ENCODE data around the gene RBKS.

RBKS gene

DNA sequence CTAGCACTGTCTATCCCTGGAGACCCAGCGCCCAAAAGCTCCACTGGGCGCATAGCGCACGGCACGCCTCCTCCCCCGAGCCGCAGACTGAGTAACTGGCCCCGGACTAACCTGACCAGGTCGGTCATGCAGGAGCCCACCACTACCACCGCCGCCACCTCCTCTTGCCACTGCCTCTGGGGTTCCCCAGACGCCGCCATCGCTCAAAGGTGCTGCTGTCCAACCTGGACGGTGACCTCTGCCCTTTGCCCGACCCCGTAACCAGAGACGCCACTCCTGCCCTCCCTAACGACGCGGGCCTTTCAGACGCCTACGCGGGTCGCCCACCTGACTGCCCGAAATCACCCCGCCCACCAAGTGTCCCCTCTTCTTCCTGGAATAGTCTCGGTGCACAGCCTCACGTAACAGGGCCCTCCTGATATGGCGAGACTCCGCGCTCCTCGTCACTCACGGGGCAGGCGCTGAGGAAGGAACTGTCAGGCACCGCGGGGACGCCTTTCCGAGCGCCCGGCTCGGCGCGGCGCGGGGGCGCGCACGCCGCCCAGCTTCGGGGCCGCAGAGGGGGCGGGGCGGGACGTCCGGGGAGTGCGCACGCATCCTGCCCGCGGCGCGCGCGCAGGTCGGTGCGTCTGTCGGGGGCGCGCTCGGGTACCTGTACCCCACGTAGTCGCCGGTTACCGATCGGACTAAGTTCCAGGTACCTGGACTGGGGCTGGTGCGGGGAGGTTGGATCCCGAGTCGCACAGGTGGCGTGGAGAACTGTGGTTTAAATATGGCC is at the start of gene RBKS, which contains the start of gene BABAM2:
RBKS (minus strand) TSS at position 242 of the 778 bp plus-strand sequence; CDS start at position 200, 42 bp downstream.
BABAM2 (plus strand) TSS at position 584 of the 778 bp plus-strand sequence. CDS start 3,828 bp downstream, outside the sequence.
- DNase-seq, result peak; percentile 81

DNA sequence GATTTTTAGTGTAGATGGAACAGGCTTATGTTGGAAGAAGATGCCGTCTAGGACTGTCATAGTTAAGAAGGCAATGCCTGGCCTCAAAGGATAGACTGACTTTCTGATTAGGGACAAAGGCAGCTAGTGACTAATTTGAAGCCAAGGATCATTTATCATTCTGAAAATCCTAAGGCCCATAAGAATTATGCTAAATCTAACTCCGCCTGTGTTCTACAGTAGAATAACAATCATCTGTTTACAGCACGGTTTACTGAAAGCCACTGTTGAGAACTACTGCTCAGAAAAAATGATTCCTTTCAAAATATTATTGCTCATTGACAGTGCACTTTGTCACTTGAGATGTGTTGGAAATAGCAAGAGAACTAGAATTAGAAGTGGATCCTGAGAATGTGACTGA is 44.8 kb upstream of the RBKS start:
- no peak for DNase-seq

DNA sequence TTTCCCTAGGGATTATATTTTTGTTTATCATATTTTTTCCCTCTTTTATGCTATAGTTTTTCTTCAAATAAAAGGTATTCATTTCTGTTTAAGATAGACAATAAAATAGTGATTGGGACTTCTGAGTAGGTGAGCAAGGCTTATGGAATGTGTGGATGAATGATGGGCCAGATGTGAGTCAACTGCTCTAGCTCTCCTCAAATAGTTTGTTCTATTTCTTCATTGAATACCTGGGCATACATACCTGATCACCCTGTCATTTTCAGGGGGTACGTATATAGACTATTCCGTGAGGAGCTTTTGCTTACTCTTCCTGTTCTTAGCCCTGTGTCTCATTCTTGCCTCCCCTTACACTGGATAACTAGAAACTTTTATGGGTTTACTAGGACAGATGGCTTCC is 42.2 kb upstream of the RBKS start:
- no peak for DNase-seq

DNA sequence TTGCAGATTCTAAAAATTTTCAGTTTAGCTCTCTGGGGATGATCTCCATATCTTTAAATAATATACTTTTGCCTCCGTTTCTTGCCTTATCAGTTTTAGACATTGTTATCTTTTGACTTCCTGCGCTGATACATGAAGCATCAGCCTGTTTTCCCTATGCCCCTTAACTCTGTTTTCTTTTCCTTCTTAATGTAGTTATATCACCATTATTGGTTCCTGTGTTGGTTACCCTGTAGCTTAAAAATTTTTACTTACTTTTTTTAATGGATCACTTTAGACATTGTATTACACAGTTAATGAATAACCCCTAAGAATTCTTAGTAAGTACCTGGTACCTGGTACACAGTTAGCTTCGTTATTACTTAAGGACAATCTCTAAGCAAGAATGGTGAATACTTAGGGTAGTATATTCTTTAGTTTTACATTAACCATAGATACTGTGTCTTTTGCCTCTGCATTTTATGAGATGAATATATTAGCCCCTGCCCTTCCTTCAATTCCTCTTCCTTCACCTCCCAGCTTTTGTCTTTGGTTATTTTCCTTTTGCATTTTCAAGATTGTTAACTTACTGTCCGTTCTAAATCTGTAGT is 41.3 kb upstream of the RBKS start:
- DNase-seq, result no peak

DNA sequence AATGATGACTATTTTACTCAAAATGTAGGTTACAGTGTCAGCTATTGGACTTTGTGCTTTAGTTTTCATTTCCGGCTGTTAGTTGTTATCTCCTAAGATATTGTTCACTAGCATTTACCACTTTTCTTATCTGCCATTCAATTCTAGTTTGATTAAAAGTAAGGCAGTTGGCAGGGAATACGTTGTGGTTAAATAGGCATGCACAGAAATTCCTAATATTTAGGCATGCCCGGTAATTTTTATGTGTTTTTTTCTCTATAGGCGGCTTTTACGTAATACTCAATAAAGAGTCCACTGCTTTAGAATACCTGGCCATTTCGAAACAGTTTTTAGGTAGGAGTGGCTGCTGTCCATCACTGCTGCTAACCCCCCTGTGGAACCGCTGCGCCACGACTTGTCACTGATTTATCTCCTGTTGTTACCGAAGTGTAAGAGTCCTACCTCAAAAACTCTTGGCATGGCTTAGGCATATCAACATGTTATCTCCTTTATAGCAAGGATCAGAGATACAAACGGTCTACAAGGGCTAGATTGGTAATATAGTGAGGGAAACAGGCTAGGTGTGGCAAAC is 39.8 kb upstream of the RBKS start:
- no peak for DNase-seq

DNA sequence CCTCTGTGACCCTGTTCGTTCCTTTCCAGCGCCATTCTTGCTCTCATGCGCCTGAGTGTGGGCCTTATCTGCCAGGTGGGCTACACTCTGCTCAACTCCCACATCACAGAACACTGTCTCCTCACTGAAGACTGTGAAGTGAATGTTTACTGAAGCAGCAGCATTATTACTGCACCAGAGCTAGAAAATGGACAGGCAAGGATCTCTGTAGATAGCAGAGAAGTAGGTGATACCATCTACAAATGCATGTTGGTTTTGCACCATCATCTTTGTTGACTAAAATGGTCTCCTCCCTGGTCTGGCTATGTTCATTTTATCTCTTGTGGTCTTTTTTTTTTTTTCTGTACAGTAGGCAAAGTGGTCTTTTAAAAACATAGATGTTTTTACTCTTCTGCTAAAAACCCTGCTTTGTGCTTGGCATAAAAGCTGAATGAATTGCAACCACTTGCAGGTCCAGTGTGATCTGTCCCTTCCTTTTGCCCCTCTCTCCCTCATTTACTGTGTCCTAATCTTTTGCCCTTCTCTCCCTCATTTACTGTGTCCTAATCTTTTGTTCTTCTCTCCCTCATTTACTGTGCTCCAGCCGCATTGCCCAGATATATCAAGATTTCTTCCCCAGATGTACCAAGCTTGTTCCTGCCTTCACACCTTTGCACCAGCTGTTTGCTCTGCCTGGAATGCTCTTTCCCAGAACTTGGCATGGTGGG is 35.7 kb upstream of the RBKS start:
- DNase-seq, result no peak

DNA sequence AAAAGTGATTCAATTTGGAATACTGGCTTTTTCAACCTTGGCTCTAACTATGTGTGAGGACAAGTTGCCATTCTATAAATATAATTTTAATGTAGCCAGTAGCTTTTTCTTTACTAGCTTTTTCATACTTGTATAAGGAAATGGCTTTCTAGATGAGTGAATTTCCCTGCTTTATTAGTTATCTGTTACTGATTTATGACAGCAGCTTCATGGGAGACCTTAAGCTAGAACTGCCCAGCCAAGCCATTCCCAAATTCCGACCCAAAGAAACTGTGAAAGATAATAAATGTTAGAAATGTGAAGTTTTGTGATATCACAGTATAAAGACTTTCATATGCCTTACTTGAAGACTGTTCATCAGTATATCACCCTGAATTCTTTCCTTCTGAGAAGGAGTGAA is 32.7 kb upstream of the RBKS start:
- DNase-seq, result no peak

DNA sequence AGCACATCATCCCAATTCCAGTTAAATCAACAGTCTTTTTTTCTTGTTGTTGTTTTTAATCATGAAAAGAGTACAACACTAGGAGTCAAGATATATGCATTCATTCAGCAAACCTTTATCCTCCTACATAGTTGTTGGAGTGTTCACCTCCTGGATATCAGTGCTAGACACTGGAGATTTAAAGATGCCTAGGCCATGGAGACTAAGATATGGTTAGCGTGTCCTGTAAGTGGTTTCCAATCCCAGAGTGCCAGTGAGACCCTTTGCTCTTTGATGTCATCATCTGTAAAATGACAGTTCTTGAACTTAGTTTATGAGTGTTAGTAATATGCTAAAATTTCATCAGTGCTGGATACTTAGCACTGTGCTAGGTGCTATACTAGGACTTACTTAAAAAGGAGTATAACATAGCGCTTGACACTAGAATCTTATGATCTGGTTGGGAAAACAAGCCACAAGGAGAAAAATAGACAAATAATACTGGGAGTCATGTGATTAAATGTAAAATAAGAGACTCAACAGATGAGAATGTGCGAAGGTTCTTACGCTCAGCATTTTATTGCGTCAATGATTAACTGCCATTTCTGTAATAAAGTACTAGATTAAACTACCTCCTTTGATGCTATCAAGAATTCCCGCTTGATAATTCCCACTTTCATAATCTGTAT is 31.8 kb upstream of the RBKS start:
- DNase-seq, result no peak

DNA sequence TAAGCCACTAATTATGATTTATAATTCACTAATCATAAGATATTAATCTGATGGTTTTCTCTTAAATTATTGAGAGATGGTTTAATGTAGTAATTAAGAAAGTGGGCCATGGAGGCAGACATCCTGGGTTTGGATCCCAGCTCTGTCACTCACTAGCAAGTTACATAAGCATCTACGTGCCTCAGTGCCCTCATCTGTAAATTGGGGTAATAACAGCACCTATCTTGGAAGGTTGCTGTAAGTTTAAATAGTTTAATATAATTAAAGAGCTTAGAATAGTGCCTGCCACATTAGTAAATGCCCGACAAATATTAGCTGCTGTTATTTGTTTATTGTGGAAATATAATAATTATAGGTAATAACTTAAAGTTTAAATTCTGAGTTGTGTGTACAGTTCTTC is 31.2 kb upstream of the RBKS start:
- DNase-seq, result no peak

DNA sequence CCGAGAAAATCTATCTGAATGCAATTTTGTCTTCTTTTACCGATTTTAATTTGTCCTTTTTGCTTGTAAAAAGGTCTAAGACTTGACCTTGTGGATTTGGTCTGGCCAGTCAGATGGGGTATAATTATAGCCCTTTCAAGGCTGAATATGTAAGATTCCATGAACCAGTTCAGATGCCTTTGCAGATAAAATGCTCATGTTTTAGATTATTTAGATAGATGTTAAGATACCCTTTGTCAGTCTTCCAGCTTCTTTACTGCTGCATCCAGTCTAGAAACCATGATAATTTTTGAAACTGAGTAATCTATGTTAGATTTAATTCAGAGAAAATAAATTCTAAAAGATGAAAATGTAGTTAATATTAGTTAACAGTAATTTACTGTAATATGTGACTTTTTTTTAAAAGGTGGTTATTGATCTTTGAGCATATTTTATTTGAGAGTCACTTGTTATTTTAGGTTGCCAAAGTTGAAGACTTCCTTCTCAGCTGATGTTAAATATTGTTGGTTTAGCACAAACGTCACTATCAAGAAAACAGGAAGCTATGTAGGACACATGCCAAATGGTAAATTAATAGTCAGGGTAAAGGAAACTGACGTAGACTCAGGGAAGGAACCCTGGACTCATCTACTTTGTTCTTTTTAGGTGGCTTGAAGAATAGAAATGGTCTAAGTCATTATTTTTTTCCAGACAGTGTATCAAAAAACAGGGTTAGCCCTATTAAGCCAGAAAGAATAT is 30.1 kb upstream of the RBKS start:
- no peak for DNase-seq

DNA sequence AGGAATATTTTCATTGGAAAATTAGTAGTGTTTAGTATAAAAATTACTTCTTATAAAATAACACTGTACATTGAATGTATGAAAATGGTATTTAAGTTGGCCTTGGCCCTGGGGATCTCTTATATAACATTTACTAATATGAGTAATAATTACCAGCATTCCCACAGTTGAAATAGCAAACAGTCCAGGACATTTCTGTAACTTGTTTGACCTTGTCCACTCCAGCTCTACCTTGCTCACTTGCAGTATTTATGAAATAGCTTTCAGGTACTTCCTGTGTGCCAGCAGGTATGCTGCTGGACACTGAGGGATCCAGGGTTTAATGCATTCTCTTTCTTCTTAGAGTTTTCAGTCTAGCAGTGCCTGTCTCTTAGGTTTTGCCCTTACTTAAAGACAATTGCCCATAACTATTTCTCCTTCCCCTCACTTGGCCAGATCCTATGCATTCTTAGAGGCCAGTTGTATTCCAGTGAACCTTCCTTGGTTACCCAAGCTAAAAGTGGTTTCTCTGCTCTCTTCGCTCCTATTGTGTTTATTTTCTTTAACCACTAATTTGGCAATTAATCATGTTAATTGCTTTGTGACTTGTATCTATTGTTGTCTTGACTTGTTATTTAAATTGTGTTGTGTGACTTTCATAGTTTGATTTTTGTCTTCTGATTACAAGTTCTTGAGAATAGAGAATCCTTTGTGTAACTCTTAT is 26.3 kb upstream of the RBKS start:
- no peak for DNase-seq

DNA sequence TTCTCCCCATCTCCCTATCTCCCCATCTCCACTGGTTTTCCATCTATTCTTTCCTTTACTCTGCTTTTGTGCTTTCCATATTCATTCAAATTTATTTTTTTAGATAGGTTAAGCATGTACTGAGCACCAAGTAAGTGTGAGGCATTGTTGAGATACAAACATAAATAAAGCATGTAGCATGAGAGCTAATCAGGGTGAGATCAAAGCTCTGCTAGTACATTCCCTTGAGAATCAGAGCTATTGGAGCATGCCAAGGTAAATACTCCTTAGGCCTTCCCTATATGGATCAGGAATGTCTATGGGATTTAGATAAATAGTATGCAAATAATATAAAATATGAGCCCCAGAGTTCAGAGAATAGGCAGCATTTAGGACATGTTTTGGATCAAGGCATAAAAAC is 25.7 kb upstream of the RBKS start:
- no peak for DNase-seq

DNA sequence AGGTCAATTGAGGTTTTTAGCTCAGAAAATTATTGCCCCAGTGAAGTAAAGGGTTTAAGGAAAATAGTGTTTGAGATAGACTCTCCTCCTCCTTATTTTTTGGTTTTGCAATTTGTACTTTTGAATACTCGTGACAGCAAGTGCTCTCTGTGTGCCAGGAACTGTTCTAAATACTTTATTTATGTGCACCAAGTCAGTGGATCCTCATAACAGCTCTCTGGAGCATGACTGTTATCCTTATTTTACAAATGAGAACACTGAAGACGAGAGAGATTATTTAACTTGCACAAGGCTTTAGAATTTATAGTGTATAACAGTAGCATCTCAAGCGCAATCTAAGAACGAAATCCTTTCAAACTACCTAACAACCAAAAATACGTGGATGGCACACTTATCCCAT is 25.0 kb upstream of the RBKS start:
- DNase-seq, result no peak

DNA sequence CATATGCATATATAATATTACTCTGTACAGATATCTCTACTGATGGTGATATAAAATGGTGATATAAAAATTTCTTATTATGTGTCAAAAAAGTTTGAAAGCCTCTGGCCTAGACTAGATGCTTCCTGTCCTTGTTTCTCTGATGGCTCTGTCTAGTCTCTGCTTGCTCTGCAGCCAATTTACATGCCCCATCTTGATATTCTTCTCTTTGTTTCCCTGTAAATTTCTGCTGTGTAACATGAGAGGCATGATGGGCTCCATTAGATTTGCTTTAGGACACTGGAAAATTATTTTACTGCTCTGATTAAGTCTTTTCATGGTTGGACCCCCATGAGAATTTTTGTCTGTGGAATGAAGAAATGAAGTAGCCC is 24.6 kb upstream of the RBKS start:
- no peak for DNase-seq

DNA sequence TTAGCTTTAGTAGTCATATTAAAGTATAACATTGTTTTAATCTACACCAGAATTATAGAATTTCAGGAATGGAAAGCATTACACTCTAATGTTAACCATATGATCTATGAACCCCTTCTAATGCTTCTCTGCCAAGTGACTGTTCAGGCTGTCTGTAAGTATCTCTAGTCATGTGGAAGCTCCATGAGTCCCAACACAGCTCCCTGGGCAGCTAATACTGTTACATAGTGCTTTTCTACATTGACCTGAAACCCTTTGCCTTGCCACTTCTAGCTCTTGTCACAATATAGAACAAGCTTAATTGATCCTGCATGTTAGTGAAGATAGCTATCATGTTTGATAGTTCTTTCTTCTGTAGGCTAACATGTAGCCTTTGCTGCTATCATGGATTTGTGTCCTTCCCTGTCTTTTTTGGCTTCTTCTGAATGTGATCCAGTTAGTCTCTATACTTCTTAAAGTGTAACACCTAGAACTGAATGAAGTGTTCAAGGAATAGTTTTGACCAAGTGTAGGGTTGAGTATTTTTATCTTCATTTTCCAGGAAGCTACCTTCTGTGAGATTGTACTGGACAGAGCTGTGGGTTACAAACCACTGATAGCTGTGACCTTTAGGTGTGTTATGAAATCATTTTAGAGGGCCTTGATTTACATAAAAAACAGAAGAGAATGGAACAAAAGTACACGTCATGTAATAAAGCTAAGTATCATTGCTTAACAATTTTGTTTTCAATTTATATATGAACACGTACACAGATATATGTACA is 24.0 kb upstream of the RBKS start:
- no peak for DNase-seq

DNA sequence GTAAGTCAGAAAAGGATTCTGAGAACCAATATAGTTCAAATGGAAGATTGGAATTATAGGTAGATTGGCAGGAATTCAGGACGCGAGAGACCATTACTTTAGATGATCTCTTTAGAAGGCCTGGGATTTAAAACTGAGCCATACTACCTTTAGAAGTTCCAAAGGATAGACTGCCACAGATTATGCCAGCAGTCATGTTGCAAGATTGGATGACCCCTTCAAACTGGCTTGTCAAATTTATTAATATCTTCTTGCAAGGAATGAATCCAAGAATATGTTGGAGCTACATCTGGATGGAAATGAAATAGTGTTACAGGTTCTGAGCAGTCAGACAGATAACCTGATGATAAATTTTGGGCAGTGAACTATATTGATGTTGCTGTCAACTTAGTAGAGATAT is 22.3 kb upstream of the RBKS start:
- no peak for DNase-seq

DNA sequence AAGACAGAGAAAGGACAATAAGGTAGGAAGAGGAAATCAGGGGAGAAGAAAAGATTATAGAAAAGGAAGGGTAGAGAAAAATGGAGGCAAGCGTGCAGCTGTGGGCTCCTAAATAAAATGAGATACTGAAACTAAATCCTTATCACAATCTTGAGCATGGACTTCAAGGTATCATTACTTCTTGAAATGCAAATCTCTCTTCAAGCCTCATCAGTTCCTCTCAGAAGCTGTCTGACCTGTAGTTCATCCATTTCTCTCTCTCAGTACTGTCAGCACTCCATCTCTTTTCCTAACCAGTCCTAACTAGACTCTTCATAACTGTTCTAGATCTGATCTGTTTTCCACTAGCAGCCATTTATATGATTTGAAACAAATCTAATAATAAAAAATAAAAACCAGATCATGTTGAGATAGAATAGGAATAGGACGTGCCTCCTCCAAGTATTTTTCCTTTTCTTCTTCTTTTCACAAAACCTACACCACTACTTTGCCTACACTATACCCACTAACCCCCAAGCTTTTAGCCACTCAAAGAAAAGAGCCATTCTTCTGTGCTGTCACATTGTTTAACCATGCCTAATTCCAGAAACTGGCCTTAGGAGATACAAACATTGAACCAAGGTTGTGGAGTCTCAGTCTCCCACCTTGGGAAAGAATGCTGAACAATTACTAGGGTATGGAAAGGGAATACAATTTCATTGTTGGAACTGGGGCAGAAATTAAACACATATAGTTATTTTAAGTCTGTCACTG is 21.4 kb upstream of the RBKS start:
- DNase-seq, result no peak

DNA sequence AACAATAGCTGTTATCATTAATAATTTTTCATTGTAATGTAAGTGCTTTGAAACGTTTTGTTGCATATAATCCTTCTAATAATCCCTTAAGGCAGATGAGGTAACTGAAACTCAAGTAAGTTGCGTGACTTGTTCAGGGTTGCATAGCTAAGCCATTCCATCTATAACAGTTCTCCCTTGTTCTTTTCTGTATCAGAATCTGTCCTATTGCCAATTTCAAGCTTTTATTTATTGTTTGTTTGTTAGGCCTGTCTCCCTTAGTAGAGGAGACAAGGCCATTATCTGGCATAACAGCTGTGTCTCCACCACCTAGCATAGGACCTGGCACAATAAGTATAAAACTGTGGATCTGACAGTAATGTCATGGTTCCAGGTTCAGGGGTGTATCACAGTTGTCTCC is 19.7 kb upstream of the RBKS start:
- no peak for DNase-seq

DNA sequence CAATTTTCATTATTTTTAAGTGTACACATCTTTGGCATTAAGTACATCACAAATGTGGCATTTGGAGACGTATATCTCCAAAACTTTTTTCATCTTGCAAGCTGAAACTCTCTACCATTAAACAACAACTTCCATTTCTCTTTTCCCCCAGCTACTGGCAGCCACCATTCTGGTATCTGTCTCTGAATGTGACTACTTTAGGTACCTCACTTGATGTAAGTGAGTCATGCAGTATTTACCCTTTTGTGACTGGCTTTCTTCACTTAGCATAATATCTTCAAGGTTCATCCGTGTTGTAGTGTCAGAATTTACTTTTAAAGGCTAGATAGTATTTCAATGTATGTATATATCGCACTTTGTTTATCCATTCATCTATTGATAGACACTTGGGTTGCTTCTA is 17.4 kb upstream of the RBKS start:
- no peak for DNase-seq

DNA sequence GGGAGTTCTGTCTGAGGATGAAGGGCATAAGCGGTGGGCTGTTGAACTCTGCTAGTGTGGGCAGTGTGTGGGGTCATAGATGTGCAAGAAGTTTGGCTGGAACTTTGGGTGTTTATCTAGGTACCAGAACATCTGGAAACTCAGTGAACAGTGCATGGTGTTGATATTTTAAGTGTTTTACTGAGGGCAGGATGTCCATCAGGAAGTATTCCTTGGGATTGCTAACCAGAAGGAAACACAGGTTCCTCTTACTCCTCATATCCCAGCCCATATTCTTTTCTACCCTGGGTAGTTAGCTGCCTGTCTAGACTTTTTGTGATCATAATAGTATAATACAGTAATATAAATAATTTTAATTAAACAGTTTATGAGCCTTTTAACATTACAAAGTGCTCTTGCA is 15.9 kb upstream of the RBKS start:
- no peak for DNase-seq

DNA sequence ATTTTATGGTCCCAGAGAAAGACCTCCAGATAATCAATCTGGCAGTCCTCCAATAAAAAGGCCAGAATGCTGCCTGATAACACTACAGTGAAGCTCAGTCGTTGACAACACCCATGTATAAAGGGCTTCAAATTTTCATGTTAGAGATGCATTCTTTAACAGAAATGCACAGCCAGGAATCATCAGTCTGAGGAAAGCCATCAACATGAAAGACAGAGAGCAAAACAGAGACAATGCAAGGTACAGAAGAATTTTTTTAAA is 14.1 kb upstream of the RBKS start:
- DNase-seq, result no peak
